Activated T-helper 1 cell treated with Interleukin-2 at 50 U/mL for 16 hours (primary cell): Measurements from ENCODE around the gene HES2.
A peak's percentile ranks its signal among the peaks of the same experiment; 100 is the strongest.
"Not testable (repeated sequence)": the region's sequence is repeated elsewhere in the genome, so short reads cannot be mapped to it uniquely, and the experiment has no call there.

ENCODE experiments used
- DNase-seq: peaks from one replicate; pipeline ENCODE4 v3.0.0-alpha.2; 2020; ENCODE audit warnings: low read depth

Gene HES2

DNA sequence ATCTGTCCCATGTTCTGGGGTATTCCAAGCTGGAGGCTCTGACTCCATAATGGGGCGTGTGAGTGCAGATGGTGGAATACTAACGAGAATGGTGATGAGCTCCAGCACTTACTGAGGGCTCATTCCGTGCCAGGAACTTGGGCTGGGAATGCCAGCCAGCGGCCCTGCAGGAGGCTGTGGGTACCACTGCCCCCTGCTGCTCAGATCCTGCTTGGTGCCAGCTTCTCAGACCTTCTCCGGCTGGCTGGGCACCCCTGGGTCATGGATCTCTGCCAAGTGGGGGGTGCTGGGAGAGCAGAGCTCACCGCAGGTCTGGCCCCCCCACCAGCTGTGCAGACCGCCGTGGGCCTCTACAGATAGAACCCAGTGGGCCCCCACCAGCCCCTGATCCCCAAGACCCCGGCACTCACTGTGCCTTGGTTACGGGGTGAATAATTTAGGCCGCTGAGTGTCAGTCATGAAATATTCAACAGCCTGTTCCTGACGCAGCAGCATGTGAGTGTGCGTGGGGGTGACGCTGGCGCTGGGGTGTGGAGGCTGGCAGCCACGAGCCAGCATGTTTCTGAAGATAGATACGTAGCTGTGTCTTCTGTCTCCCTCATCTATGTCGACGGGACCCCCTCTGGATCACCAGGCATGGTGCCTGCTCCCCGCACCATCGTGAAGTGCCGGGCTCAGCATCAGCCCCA, 17.4 kb upstream of the HES2 start:
- not testable (repeated sequence) for DNase-seq

DNA sequence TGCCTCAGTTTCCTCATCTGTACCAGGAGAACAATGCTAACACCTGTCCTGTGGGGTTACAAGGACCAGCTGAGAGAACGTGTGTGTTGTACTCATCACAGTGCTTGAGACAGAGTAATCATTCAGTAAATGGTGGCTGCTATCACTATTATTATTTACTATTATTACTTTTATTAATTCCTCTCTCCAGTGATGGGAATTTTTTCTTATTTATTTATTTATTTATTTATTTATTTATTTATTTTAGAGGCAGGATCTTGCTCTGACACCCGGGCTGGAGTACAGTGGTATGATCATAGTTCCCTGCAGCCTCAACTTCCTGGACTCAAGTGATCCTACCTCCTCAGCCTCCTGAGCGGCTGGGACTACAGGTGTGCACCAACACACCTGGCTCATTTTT, 16.6 kb upstream of the HES2 start:
- DNase-seq: not testable (repeated sequence)

DNA sequence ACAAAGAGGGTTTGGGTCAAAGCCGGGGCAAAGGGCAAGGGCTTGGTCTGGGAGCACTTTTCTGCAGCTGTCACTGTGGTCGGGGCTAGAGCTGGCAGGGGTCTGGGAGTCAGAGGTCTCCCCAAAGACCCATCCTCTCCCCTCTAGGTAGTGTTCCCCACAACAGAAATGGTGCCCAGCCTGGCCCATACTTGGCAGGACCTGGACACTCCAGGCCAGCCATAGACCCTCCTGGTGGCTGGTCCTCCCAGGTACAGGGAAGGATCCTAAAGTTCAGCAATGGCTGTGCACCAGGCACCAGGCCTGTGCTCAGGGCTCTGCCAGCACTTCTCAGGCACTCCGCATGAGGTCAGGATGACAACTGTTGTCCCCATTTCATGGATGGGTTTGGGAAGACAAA, 15.8 kb upstream of the HES2 start:
- DNase-seq: no peak

DNA sequence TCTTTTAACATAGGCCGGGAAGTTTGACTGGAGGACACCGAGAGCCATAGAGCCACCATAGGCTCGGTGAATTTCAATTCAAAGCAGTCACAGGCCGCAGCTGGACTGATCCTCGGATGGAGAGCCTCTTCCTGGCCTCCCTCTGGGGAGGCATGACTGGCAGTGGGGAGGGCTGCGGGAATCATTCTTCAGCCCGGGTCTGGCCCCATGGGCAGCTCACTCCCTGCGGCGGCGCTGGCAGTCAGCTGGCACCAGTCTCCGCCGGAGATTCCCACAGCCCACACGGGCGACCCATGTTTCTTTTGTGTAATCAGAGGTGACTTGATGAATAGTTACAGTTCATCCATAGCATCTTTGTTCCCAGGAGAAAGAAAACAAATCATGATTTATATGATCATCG, 15.4 kb upstream of the HES2 start:
- DNase-seq: no peak

DNA sequence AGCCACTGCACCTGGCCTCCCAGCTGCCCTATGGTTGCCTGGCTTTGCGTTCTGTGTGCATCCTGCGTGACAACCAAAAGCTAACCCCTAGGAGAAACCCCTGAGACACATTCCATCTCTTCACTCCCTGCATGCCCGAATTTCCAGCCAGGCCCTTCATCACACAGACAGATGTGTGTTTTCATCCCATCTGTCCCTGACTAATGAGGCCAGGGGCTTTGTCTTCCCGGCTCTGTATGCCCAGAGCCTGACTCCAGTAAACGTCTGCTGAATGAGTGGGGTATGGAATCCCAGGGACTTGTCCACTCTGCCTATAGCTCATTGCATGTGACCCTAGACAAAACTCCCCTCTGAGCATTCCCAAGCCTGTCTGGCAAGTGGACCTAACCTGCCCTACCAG, 14.5 kb upstream of the HES2 start:
- no peak for DNase-seq

DNA sequence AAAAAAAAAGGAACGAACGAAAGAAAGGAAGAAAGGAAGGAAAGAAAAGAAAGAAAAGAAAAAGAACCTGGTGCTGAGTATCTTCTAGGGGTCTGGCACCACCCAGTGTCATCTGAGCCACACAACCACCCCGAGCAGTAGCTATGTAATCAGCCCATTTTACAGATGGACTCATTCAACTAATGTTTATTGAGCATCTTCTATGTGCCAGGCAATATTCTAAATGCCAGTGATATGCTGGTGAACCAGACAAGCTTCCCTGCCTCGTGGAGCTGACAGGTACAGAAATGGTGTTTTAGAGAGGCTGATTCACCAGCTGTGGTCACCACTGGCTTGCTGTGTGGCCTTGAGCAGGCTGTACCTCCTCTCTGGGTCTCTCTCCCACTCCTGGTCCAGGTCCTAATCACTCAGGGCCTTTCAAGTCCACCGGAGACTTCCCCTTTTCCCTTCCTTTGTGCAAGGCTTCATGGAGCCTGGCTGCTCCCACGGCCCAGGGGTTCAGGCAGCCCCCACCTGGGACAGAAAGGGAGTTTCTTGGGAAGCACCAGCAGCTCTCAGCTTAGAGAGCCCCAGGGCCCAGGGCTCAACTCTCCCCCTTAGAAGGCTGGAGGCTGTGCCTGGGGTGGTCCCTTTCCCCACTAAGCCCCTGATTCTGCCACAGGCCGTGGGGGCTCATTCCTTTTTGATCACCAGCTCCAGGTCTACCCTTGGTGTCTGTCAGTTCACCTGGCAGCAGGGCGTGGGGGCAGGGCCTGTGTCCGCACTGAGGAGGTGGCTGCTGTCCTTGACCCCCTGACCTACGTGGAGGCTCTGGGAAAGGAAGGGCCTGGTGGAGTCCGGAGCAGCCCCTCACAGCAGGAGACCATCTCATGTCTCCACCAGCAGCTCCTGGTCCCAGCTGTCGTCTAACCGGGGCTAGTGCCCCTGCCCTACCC, 12.2 kb upstream of the HES2 start:
- DNase-seq: not testable (repeated sequence)

DNA sequence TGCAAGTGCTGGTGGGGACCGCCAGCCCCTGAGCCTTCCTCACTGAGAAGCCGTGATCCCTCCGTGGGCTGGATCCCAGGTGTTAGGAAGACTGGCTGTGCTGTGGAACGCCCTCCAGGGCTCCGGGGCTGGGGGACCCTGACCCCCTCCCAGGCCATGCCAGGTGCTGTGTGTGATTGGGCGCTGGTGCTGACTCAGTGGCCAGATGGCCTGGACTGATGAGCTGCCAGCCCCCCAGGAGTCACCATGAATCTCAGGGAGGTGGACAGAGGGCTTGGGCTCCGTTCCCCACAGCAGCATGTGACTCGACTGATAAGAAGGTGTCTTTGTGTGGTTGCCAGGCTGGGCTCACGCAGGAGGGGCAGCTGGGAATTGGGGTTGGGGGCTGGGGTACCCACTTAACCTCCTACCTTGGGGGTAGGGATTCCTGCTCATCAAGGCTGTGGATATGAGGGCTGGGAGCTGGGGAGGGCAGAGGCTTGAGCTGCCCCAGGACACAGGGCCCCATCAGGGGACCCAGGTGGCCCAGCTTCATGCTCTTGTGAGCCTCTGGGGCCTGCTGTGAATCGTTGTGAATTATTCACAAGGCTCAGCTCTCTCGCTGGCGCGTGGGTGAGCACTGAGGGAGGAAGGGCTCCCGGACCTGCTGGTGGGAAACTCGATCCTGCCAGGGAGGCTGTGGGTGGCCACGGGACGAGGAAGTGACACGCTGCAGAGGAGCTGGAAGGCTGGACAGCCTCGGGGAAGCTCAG, 10.1 kb upstream of the HES2 start:
- DNase-seq: not testable (repeated sequence)

DNA sequence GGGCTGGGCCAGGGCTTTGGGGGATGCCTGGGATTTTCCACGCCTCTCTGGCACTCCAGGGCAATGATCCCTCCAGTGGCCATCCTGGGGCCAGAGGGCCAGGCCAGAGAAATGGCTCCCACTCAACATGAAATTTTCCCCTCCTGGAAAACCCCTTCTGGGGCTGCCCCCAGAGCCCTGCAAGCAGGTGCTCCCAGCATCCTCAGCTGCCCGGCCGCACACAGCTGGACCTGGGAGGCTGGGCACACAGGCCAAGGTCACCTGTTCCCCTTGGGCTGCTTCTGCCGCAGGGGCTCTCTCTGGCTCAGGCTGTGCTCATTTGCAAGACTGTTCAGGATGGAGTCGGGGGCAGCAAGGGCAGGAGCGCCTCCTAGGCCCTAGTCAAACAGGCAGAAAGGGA, 8.7 kb upstream of the HES2 start:
- not testable (repeated sequence) for DNase-seq

DNA sequence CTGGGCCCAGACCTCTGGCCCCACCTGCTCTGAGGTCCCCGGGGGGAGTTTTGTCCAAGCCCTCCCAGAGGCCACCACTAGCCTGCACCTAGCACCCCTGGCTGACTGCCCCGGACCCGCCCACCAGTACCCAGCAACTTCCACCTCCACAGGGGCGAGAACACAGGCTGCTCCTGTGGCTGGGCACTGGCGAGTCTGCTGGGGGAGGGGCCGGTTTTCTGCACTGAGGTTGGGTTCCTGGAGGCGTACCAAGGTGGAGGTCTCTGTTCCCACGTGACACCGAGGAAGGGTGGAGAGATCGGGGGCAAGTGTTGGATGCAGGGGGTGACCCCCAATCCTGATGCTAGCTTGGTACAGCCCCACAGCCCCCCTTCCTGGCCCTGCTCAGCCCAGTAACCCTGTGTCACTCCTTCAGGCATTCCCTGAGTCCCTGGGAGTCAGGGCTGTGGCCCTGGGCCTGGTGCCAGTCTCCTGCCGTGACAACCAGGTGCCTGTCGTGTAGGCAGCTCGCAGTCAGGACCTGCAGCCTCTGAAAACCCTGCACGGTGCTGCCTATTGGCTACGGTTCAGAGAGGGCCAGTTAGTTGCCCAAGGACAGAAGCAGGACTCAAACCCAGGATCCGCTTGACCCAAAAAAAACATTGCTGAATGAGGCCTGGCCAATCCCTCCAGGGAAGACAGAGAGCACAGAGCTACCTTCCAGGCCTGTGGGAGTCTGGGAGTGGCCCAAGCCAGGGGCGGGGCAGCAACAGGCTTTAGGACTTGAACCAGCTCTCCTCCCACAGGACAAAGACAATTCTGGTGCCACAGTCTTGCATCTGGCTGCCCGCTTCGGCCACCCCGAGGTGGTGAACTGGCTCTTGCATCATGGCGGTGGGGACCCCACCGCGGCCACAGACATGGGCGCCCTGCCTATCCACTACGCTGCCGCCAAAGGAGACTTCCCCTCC, 8.0 kb upstream of the HES2 start:
- DNase-seq: no peak

DNA sequence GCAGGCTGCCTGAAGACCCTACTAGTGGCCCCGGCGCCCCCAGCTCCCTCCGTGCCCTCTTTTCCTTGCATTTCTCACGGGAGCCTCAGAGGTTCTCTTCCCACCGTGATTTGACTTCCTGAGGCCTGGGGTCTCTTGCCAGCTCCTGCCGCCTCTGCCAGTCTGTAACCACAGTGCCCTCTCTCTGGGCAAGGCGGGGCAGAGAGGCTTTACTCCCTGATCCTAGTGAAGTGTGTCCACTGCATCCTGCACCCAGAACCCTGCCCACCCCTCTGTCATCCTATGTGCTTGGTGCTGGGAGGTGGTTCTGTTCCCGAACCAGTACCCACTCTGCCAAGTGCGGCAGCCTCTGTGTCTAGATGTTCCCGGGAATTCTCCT, 7.2 kb upstream of the HES2 start:
- no peak for DNase-seq

DNA sequence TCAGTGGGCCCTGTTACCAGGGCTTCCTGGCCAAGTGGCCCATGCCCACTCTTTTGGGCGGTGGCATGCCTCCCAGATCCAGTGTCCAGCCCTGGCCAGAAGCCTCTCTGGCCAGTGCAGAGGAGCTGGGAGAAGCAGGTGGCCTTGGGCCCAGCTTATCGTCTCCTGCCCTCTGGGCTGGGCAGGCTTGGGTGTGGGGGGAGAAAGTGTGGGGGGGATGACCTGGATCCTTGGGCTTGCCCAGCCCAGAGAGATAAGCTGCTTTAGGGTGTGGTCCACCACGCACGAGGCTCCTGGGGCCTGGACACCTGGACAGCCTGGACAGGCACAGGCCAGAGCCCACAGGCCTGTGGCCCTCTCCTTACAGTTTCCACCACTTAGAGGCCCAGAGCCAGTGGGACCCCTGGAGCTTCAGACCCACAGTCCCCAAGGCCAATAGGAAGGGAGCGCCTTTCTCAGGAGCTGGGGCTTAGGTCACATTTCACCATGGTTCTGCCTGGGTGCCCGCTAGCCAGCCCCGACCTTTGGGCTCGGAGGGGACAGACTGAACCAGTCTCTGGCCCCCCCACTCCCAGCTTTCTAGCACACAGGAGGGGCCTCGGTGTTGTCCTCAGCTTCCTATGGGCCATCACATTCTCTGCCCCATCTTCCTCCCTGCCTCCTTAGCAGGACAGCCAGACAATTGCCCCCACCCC, 6.7 kb upstream of the HES2 start:
- DNase-seq: no peak

DNA sequence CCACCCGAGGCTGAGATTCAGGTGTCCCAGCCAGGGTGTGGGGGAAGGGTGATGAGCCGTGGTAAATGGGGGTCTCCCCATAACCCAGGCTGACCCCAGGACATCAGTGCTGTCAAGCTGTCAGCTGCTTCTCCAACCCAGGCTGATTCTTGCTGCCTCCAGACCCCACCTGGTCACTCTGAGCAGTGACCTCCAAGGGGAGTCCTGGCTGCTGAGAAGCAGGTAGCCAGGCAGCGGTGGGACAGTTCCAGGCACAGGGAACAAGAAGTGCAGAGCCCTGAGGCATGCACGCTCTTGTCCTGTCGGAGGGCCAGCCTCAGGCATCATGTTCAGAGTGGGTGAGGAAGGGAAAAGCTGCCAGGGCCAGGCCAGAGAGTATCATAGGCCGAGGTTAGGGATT, 5.9 kb upstream of the HES2 start:
- DNase-seq: no peak

DNA sequence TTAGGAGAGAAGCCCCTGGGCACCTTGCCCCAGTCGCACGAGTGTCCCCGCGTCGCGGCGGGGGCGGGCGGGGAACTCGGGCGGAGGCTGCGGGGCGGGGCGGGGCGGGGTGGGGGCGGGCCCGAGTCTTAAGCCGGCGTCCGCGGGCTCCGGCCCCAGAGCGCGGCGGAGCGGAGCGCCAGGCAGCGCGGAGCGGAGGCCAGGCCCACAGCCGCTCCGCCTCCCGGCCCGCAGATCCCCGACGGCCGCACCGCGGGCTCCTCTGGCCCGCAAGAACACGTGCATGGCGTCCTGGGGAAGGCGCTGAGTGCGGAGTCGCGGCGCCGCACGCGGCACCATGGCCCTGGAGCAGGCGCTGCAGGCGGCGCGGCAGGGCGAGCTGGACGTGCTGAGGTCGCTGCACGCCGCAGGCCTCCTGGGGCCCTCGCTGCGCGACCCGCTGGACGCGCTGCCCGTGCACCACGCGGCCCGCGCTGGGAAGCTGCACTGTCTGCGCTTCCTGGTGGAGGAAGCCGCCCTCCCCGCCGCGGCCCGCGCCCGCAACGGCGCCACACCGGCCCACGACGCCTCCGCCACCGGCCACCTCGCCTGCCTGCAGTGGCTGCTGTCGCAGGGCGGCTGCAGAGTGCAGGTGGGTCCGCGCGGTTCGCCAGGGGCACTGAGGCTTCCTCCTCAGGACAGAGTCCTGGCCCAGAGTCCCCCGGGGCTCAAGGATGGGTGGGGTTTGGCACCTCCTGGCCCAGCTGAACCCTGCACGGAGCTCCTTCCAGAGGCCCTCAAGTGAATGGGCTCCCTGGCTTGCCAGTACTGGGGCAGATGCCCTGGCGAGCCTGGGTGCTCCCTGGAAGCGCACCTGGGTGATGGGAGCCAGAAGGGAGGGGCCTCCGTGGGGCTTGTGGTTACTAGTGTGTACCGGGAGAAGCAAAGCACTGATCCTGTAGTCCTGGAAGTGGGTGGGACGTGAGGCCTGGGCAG, 5.2 kb upstream of the HES2 start, which contains the start of gene ESPN:
ESPN (plus strand) TSS at position 158 of the 975 bp plus-strand sequence; CDS start at position 338, 180 bp downstream.
- no peak for DNase-seq

DNA sequence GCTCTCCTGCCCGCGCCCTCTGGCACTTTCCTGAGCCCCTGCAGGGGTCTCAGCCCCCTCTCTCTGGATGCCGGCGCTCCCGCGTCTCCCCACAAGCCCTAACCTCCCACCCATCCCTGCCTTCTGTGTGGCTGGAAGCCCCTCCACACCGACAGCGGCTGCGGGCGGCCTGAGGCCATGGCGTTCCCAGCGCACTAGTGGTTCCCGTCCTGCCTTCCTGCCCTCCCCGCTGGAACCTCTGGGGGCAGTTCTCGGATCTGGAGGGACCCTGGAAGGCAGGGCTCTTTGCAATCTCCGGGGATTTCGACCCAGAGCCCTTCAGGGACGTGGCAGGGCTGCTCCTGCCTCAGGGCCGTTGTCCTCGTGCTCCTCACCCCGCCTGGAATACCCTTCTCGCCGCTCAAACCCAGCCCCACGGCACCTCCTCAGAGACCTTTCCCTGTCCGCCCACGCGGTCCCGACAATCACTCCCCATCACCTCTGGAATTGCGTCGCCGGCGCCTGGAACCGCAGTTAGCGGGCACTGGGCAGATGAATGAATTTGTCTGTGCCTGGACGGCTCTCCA, 4.4 kb upstream of the HES2 start:
- no peak for DNase-seq

DNA sequence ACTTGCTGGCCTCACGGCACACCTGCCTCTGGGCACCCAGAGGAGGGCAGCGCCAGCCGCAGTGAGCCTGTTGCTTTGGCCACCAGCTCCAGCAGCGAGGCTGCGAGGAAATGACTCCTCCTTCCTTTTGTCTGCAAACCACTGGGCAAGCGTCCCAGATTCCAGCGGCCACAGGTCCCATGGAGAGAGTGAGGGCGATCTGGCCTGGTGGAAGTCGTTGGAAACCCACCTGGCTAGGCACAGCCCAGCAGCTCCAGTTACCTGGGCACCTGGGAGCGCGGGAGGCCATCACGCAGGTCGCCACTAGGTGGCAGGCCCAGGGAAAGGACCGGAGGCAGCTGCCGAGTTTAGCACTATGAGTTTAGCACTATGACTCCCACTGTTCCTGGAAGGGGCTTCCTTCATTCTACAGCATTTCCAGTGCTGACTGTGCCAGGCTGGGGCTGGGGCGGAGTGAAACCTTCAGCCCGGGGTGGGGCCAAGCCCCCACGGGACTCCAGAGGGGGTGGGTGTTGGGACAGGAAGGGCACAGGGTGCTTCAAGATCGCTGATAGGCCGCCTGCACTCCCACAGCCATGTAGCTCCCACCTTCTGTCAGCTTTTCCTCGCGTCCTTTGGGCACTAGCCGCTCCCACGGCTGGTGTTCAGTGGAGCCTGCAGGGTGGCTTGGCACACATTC, 3.7 kb upstream of the HES2 start:
- peak; percentile 55 for DNase-seq

DNA sequence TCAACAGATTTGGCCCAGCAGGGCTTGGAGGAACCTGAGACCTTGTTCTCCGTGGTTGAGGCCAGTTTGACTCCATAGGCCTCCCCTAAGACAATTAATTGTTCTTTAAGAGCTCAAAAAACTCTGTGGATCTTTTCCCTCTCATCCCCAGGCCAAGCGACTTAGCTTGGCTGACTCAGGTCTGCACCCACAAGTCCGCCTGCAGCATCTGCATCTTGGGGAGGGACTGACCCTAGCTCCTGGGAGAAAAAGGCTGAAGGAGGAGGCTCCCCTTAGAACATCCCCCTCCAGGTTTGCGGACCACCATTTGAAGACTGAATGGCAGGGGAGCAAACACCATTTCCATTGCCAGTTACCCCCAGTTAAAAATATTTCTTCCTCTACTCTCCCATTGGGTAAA, 1.5 kb upstream of the HES2 start:
- DNase-seq: no peak

DNA sequence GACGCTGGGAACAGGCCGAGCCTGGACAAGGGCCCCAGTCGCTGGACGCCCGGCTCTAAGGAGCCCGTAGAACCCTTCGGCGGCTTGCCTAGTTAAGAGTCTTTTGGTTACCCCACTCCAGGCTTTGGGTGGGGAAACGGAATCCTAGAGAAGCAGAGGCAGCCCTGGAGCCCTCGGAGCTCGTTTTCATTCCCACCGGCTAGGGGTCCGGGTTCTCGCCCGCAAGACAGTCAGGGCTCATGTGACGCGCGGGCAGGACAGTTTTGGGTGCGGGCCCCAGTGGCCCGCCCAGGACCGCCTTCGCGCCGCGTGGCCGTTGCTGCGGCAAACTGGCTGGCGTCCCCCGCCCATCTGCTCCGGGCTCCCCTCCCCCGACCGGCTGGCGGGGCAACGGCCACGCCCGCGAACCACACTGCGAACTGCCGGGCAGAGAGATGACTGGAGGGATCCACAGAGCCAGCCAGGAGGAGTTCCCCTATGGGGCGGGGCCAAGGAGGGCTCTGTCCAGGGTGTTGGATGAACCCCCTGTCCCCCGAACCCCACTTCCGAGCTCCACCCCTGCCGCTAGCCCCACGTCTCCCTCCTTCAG, 829 bp upstream of the HES2 start:
- DNase-seq: no peak

DNA sequence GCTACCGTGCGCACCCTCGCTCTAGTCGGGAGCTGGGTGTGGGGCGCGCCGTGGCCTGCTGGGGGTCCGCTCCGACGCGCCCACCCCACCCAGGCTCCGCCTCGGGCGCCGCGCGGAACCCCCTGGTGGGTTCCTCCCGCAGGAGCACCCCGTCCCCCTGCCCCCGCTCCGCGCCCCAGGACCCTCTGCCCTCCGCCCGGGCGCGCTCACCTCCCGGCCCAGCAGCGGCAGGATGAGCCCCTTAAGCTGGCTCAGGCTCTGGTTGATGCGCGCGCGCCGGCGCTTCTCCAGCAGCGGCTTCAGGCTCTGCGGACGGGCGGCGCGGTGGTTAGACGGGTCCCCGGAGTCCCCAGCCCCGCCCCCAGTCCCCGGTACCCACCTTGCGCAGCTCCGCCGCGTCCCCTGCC, 319 bp downstream of the HES2 start:
- no peak for DNase-seq
